Measurements from ENCODE around the gene PLCL2.

- TF ChIP-seq EZH2 (IDR thresholded peaks at IDR 0.05) (no peak), POLR2AphosphoS5 (IDR thresholded peaks at IDR 0.05; ENCODE audit: borderline replicate concordance, low read depth, low read length) (no peak), FOXP2 (optimal IDR thresholded peaks at IDR 0.05; ENCODE audit: control extremely low read depth, extremely low read length, insufficient read depth) (no peak)
These were observed 247.7 kb downstream of the PLCL2 start for GRCh38 chr3:17132286-17133115.

Measured in SK-N-MC (cell line).